ENCODE data around the gene ZSCAN10. TPM values are rescaled to one million over a fixed set of nuclear protein-coding genes. Genes with fewer than 3 reads are reported as not detected.

Gene ZSCAN10
- total and polyA plus RNA-seq, 9 of the 15 experiments (the other 6 are each of a cell fraction or from before 2014, with no cell fraction given) = 0.22 TPM; not detected in 8

DNA sequence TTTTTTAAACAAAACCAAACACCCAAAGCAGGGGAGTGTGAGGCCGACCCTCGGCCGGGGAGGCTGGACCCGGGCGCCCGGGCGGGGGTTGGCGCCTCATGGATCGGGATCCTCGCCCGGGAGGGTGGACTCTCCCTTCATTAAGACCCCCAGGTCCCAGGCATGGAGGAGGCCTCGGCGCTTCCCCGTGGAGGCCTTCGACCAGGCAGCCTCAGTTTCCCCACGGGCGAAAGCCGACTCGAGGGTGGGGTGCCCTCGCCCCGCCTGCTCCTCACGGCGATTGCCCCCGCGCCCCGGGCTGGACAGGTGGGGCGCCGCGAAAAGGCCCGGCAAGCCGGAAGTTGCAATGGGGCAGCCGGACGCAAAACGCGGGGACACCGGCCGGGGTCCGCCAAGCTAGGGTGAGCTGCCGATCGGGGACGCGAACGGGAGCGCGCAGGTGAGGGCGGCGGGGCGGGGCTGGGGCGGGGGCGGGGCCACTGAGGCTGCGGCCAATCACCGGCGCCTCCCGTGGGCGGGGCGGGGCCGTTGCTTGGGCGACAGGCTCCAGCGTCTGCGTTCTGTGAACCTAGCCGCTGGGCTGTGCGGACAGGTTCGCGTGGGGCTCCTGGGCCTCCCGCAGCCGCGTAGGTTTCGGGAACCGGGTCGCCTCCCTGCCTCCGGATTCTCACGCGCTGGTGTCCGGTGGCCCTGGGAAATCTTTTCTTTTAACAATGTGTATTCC, 7.3 kb upstream of the ZSCAN10 start (continued):
- TF ChIP-seq GABPB2 (CRISPR knock-in tag; conservative IDR thresholded peaks at IDR 0.05) = no peak
- no peak for TF ChIP-seq SMARCC2 (IDR thresholded peaks at IDR 0.05; ENCODE audit: low read depth)
- TF ChIP-seq ZNF263 (CRISPR knock-in tag; IDR thresholded peaks at IDR 0.05; ENCODE audit: borderline replicate concordance) = 0 out of 2 replicates have a peak, but pooled peaks have one; percentile 7
- no peak for TF ChIP-seq ZNF121 (CRISPR knock-in tag; conservative IDR thresholded peaks at IDR 0.05)
- peak; percentile 68; the same call in 1 of the 2 replicates for TF ChIP-seq CBX1 (IDR thresholded peaks at IDR 0.05; ENCODE audit: low read depth)
- TF ChIP-seq, protein P1, sequence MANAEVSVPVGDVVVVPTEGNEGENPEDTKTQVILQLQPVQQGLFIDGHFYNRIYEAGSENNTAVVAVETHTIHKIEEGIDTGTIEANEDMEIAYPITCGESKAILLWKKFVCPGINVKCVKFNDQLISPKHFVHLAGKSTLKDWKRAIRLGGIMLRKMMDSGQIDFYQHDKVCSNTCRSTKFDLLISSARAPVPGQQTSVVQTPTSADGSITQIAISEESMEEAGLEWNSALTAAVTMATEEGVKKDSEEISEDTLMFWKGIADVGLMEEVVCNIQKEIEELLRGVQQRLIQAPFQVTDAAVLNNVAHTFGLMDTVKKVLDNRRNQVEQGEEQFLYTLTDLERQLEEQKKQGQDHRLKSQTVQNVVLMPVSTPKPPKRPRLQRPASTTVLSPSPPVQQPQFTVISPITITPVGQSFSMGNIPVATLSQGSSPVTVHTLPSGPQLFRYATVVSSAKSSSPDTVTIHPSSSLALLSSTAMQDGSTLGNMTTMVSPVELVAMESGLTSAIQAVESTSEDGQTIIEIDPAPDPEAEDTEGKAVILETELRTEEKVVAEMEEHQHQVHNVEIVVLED (CRISPR knock-in tag; IDR thresholded peaks at IDR 0.05) = 0 out of 2 replicates have a peak, but pooled peaks have one; percentile 30
- TF ChIP-seq TRIM28 (IDR thresholded peaks at IDR 0.05) = peak; percentile 31; the same call in 1 of the 2 replicates
- no peak for TF ChIP-seq RNF2 (IDR thresholded peaks at IDR 0.05)
- no peak for TF ChIP-seq CUX1 (CRISPR knock-in tag; IDR thresholded peaks at IDR 0.05)
- TF ChIP-seq MCM2 (IDR thresholded peaks at IDR 0.05; ENCODE audit: low read depth) = no peak
- TF ChIP-seq ARNT (IDR thresholded peaks at IDR 0.05) = no peak
- TF ChIP-seq NR2C2 (CRISPR knock-in tag; IDR thresholded peaks at IDR 0.05) = no peak
- TF ChIP-seq NR2C2 (tag; IDR thresholded peaks at IDR 0.05) = peak; percentile 81
- TF ChIP-seq PHF8 (IDR thresholded peaks at IDR 0.05; ENCODE audit: borderline replicate concordance, low read length) = peak; percentile 91; the same call in 1 of the 2 replicates
